Stimulated activated memory B cell treated with anti-CD40 and anti-IgM and Interleukin-4, amounts not matched to agents 10 μg/mL and 1 μg/mL and 100 μg/mL, for 72 hours (primary cell): ENCODE measurements around the gene ETDB.
"Not testable (repeated sequence)": the region's sequence is repeated elsewhere in the genome, so short reads cannot be mapped to it uniquely, and the experiment has no call there.

Experiments
- ATAC-seq: fragments of 150-1000 bp; cut with Tn5 transposase; 2 replicates; pipeline ENCODE4 v1.10.0; 2021
- H3K27ac Mint-ChIP-seq: one replicate; pipeline ENCODE4 v1.8.0; 2022; ENCODE audit warnings: mild to moderate bottlenecking, mixed read lengths
- H3K27me3 Mint-ChIP-seq: one replicate; pipeline ENCODE4 v1.8.0; 2022; ENCODE audit warnings: mixed read lengths
- H3K36me3 Mint-ChIP-seq: one replicate; pipeline ENCODE4 v1.8.0; 2022; ENCODE audit warnings: mixed read lengths
- H3K4me1 Mint-ChIP-seq: one replicate; pipeline ENCODE4 v1.8.0; 2022; ENCODE audit warnings: mixed read lengths
- H3K4me3 Mint-ChIP-seq: one replicate; pipeline ENCODE4 v1.8.0; 2022; ENCODE audit warnings: mild to moderate bottlenecking, moderate library complexity, mixed read lengths
- H3K9me3 Mint-ChIP-seq: one replicate; pipeline ENCODE4 v1.8.0; 2022; ENCODE audit warnings: mixed read lengths

The ETDB gene

DNA sequence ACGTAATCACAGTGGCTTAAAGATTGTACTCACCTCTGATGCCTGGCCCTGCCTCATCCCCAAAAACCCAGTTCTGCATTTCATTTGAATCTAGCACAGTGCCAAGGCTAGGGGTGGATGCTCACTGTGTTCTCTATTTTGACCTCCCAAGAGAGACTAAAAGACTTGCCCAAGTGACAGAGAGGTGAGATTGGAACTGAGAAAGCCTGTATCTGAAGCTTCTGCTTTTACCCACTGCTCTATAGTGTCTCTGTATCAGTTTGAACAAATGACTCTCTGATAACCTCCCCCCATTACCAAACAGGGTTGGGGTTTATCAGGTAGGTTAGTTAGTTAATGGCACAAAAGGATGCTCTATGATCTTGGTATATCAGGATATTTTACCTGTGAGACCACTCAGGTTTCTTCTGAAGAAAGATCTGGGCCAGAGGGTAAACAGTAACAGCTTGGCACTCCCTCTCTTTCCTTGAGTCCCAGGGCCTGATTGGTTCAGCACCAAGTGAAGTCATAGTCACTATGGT lies at the start of gene ETDB:
TSS of gene ETDB (minus strand) at position 471 of the 521 bp plus-strand sequence. CDS start 1,265 bp downstream, outside the sequence.
- not testable (repeated sequence) for H3K4me3 Mint-ChIP-seq, H3K9me3 Mint-ChIP-seq, H3K27me3 Mint-ChIP-seq, H3K36me3 Mint-ChIP-seq, H3K27ac Mint-ChIP-seq, H3K4me1 Mint-ChIP-seq
- ATAC-seq = peak; percentile 50

DNA sequence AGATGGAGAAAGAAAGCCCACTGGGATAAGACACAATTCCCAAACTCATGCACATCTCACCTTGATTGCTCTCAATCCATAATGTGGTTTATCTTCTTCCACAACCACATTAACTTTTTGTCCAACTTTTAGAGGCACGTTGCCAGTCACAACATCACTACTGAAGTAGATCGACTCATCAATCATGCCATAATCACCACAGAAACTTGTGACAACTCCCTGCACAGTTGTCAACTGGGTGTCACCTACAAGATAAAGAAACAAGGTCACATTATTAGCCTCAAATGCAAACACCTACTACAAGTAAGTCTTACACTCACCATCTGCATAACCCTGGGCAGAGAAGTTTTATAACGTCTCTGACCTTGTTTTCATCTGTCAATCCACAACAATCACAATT lies 49.2 kb upstream of the ETDB start:
- not testable (repeated sequence) for ATAC-seq, H3K36me3 Mint-ChIP-seq, H3K27ac Mint-ChIP-seq, H3K9me3 Mint-ChIP-seq, H3K4me1 Mint-ChIP-seq, H3K4me3 Mint-ChIP-seq
- H3K27me3 Mint-ChIP-seq = peaks cover 14% of the 10 kb centered on the region

GRCh38 chrX:135168486-135168885 lies 48.2 kb upstream of the ETDB start:
- peaks cover 3% of the 10 kb centered on the region for H3K27me3 Mint-ChIP-seq
- H3K36me3 Mint-ChIP-seq = no peaks in the 10 kb centered on the region
- no peak overlapping the region for H3K4me3 Mint-ChIP-seq
- peaks cover 3% of the 10 kb centered on the region for H3K9me3 Mint-ChIP-seq
- no peak for ATAC-seq
- H3K4me1 Mint-ChIP-seq = peaks cover 6% of the 10 kb centered on the region
- no peak overlapping the region for H3K27ac Mint-ChIP-seq

DNA sequence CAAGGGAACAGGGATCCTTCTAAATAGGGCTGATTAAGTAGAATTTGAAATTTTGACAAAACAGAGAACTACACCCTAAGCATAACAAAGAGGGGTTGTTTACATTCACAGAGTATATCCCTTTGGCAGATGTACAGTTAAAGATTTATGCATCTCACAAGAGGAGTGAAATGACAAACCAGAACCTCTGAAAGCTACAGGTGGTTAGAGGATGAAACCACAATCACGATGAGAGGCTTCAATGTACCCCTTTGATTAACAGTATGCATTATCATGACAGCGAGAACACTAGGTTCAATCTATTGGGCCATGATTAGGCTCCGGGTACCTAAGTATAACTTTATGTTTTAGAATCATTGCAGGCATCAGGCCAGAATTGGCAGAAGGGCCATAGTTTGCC lies 34.4 kb upstream of the ETDB start:
- H3K27ac Mint-ChIP-seq, H3K36me3 Mint-ChIP-seq: not testable (repeated sequence)

GRCh38 chrX:135126145-135126544 lies 5.8 kb upstream of the ETDB start:
- not testable (repeated sequence) for H3K27ac Mint-ChIP-seq, H3K9me3 Mint-ChIP-seq, H3K4me1 Mint-ChIP-seq, H3K27me3 Mint-ChIP-seq, H3K36me3 Mint-ChIP-seq, H3K4me3 Mint-ChIP-seq, ATAC-seq

More for the DNA sequence above, 34.4 kb upstream of the ETDB start:
- not testable (repeated sequence) for H3K9me3 Mint-ChIP-seq, H3K4me3 Mint-ChIP-seq, H3K27me3 Mint-ChIP-seq, ATAC-seq, H3K4me1 Mint-ChIP-seq

DNA sequence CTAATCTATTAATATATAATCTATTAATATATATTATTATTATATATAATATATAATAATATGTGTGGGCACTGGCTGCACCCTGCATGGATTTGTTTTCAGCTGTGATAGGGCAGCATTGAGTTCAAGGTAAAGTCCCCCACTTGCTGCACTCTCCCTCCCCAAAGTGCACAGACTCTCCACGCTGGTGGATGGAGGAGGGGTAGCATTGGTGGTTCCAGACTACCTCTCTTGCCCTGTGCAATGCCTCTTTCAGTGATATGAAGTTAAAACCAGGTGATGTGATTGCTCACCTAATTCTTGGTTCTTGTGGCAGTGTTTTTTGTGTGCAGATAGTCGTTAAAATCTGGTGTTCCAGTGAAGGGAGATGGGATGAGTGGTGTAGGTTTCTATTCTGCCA lies 4.3 kb downstream of the ETDB start:
- not testable (repeated sequence) for H3K27me3 Mint-ChIP-seq, H3K9me3 Mint-ChIP-seq, H3K4me3 Mint-ChIP-seq, ATAC-seq, H3K27ac Mint-ChIP-seq, H3K36me3 Mint-ChIP-seq
- H3K4me1 Mint-ChIP-seq = peaks cover 12% of the 10 kb centered on the region

- H3K27me3 Mint-ChIP-seq = peaks cover under 1% of the 10 kb centered on the region
- H3K9me3 Mint-ChIP-seq = no peaks in the 10 kb centered on the region
- H3K4me3 Mint-ChIP-seq = no peak overlapping the region
- H3K27ac Mint-ChIP-seq = no peak overlapping the region
- H3K4me1 Mint-ChIP-seq = peaks cover 12% of the 10 kb centered on the region
- H3K36me3 Mint-ChIP-seq = no peaks in the 10 kb centered on the region
- ATAC-seq = peak; percentile 93
Observed at GRCh38 chrX:135114392-135114791, 5.9 kb downstream of the ETDB start.

- no peaks in the 10 kb centered on the region for H3K9me3 Mint-ChIP-seq
- no peaks in the 10 kb centered on the region for H3K36me3 Mint-ChIP-seq
- no peak for ATAC-seq
- no peak overlapping the region for H3K27ac Mint-ChIP-seq
- no peak overlapping the region for H3K4me3 Mint-ChIP-seq
- H3K4me1 Mint-ChIP-seq = peaks cover 12% of the 10 kb centered on the region
- H3K27me3 Mint-ChIP-seq = peaks cover 9% of the 10 kb centered on the region
Observed at GRCh38 chrX:135112743-135113142, 7.6 kb downstream of the ETDB start.

GRCh38 chrX:135112096-135112729 lies 8.1 kb downstream of the ETDB start:
- ATAC-seq = no peak
- Mint-ChIP-seq H3K4me3 (no peak overlapping the region), H3K27ac (no peak overlapping the region), H3K36me3 (no peaks in the 10 kb centered on the region), H3K4me1 (peaks cover 12% of the 10 kb centered on the region), H3K27me3 (peaks cover 9% of the 10 kb centered on the region), H3K9me3 (no peaks in the 10 kb centered on the region)

GRCh38 chrX:135109554-135109953 lies 10.8 kb downstream of the ETDB start:
- no peaks in the 10 kb centered on the region for H3K36me3 Mint-ChIP-seq
- ATAC-seq = no peak
- no peak overlapping the region for H3K27ac Mint-ChIP-seq
- no peaks in the 10 kb centered on the region for H3K9me3 Mint-ChIP-seq
- H3K4me3 Mint-ChIP-seq = no peak overlapping the region
- H3K4me1 Mint-ChIP-seq = peaks cover 12% of the 10 kb centered on the region
- H3K27me3 Mint-ChIP-seq = peaks cover 9% of the 10 kb centered on the region

- Mint-ChIP-seq H3K9me3 (no peaks in the 10 kb centered on the region), H3K4me1 (peaks cover 16% of the 10 kb centered on the region), H3K27me3 (peaks cover 21% of the 10 kb centered on the region), H3K4me3 (peak overlapping the region; percentile 65), H3K27ac (no peak overlapping the region), H3K36me3 (no peaks in the 10 kb centered on the region)
- ATAC-seq = no peak
Observed at GRCh38 chrX:135099493-135099783, 20.9 kb downstream of the ETDB start.

DNA sequence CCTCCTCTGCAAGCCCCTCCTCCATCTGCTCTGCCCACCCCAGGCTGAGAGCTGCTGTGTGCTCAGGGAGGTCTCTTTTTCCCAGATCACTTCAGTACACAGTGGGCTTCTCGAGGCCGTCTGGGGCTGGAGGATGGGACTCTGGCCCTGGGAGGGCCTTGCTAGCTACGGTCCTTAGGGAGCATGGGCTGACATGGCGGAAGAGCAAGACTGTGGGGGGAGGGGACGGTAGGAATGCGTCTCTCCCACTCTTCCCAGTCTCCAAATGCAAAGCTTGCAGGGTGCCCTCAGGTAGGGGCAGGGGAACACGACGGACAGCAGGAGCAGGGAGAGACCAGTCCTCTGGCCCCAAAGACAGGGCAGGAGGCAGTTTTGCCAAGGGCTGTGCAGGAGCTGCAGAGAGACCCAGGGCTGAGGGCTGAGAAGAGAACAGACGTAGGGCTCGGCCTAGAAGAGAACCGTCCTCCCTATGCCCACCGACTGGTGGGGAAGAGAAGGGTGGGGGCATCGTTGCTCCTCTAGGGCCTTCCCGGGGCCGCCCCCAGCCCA lies 23.1 kb downstream of the ETDB start:
- ATAC-seq, H3K36me3 Mint-ChIP-seq, H3K27ac Mint-ChIP-seq, H3K9me3 Mint-ChIP-seq: not testable (repeated sequence)
- Mint-ChIP-seq H3K4me1 (peaks cover 16% of the 10 kb centered on the region), H3K4me3 (peak overlapping the region; percentile 56), H3K27me3 (peaks cover 21% of the 10 kb centered on the region)

- Mint-ChIP-seq H3K9me3 (no peaks in the 10 kb centered on the region), H3K4me1 (peaks cover 16% of the 10 kb centered on the region), H3K4me3 (no peak overlapping the region), H3K27me3 (peaks cover 21% of the 10 kb centered on the region), H3K36me3 (no peaks in the 10 kb centered on the region), H3K27ac (no peak overlapping the region)
- no peak for ATAC-seq
Observed at GRCh38 chrX:135095715-135096114, 24.6 kb downstream of the ETDB start.

- H3K36me3 Mint-ChIP-seq = no peaks in the 10 kb centered on the region
- no peak overlapping the region for H3K27ac Mint-ChIP-seq
- no peak for ATAC-seq
- H3K4me1 Mint-ChIP-seq = peaks cover 16% of the 10 kb centered on the region
- no peaks in the 10 kb centered on the region for H3K9me3 Mint-ChIP-seq
- H3K27me3 Mint-ChIP-seq = peaks cover 21% of the 10 kb centered on the region
- no peak overlapping the region for H3K4me3 Mint-ChIP-seq
Observed at GRCh38 chrX:135094726-135095125, 25.6 kb downstream of the ETDB start.

- Mint-ChIP-seq H3K27me3 (no peaks in the 10 kb centered on the region), H3K9me3 (peaks cover 3% of the 10 kb centered on the region), H3K27ac (no peak overlapping the region), H3K36me3 (no peaks in the 10 kb centered on the region), H3K4me3 (no peak overlapping the region), H3K4me1 (peaks cover 7% of the 10 kb centered on the region)
- ATAC-seq = no peak
Observed at GRCh38 chrX:135089126-135089525, 31.2 kb downstream of the ETDB start.

GRCh38 chrX:135087867-135088266 lies 32.5 kb downstream of the ETDB start:
- Mint-ChIP-seq H3K4me3 (no peak overlapping the region), H3K9me3 (peaks cover 3% of the 10 kb centered on the region), H3K36me3 (no peaks in the 10 kb centered on the region)

More at GRCh38 chrX:135087867-135088266, 32.5 kb downstream of the ETDB start:
- H3K4me1 Mint-ChIP-seq = peaks cover 7% of the 10 kb centered on the region
- no peak overlapping the region for H3K27ac Mint-ChIP-seq
- no peaks in the 10 kb centered on the region for H3K27me3 Mint-ChIP-seq
- no peak for ATAC-seq
